Heart left ventricle (tissue), 16 donors: ENCODE data around the gene ARHGEF7. TPM values are rescaled to one million over a fixed set of nuclear protein-coding genes. Genes with fewer than 3 reads are reported as not detected.

Source experiments
- ATAC-seq, 4 donors: fragments of 200-7000 bp; cut with Tn5 transposase; one replicate each; pipeline ENCODE4 v1.9.1; 2020 to 2022; ENCODE audit warnings: moderate library complexity in 4 of 4, mild to moderate bottlenecking in 3 of 4, moderate number of reproducible peaks in 1 of 4
- DNase-seq, 5 donors: peaks; one replicate each; pipeline ENCODE4 v3.0.0-alpha.2; 2020
- H3K27ac ChIP-seq, 12 donors: fragments of 200-600 bp; sonication (generic) in 4 of 12; one replicate each; pipeline versions ENCODE4 v1.5.0 to v1.8.0; 2016 to 2022; ENCODE audit warnings: mild to moderate bottlenecking in 2 of 12
- H3K27me3 ChIP-seq, 9 donors: fragments of 200-600 bp; sonication (generic) in 2 of 9; one replicate each; pipeline versions ENCODE4 v1.5.1 to v1.8.0; 2016 to 2022; ENCODE audit warnings: mild to moderate bottlenecking in 3 of 9
- H3K36me3 ChIP-seq, 9 donors: fragments of 200-600 bp; sonication (generic) in 2 of 9; one replicate each; pipeline versions ENCODE4 v1.5.0 to v1.8.0; 2018 to 2022; ENCODE audit warnings: mild to moderate bottlenecking in 2 of 9
- H3K4me1 ChIP-seq, 12 donors: fragments of 200-600 bp; sonication (generic) in 4 of 12; one replicate each; pipeline versions ENCODE4 v1.5.0 to v1.8.0; 2016 to 2022; ENCODE audit warnings: mild to moderate bottlenecking in 3 of 12
- H3K4me3 ChIP-seq, 12 donors: fragments of 200-600 bp; sonication (generic) in 4 of 12; one replicate each; pipeline versions ENCODE4 v1.5.0 to v1.8.0; 2017 to 2022; ENCODE audit warnings: mild to moderate bottlenecking in 9 of 12, moderate library complexity in 4 of 12
- H3K9me3 ChIP-seq, 12 donors: fragments of 200-600 bp; sonication (generic) in 4 of 12; one replicate each; pipeline versions ENCODE4 v1.5.0 to v1.8.0; 2016 to 2022; ENCODE audit warnings: mild to moderate bottlenecking in 1 of 12
- CTCF ChIP-seq, 12 donors: fragments of 200-600 bp; sonication (generic) in 4 of 12; IDR thresholded peaks; one replicate each; pipeline versions ENCODE4 v1.5.0 to v1.8.0; 2018 to 2022; ENCODE audit warnings: antibody characterized with exemption in 12 of 12, mild to moderate bottlenecking in 5 of 12
- POLR2A ChIP-seq, 2 donors: fragments of 450-650 bp; IDR thresholded peaks; one replicate each; pipeline ENCODE4 v1.6.1; 2017; ENCODE audit warnings: antibody characterized with exemption in 2 of 2, mild to moderate bottlenecking in 2 of 2, moderate library complexity in 2 of 2
- WGBS, 4 donors: extraction: QIAGEN DNeasy Blood & Tissue Kit in 2 of 4; methylation state at CpG; one replicate each; pipeline versions ENCODE4 v1.1.5 to v1.1.7; 2013 to 2018; 5-methylcytosine and 5-hydroxymethylcytosine counted together
- intact Hi-C, 10 donors: fragments of 100-400 bp; cut with DNase I; formaldehyde crosslinking; loops; one replicate each; pipeline versions ENCODE4 v1.11.1 to v1.14.2; 2022
- polyA plus RNA-seq, 2 donors: library from polyadenylated mRNA; stranded (reverse); fragments of 200-250 nt; gene quantifications; one replicate each; pipeline ENCODE4 v1.2.3, GENCODE V29; 2013
- total RNA-seq, 9 donors: library from RNA; depleted of rRNA in 2 of 9; stranded (reverse); fragments of >200 nt in 2 of 9; fragmentation: NEBNext Ultra II Directional in 3 of 9; extraction: Animal tissue kit (Norgen Biotek cat#: 25700) in 3 of 9; gene quantifications; one replicate each; pipeline versions ENCODE4 v1.1.0 to v1.2.4, GENCODE V29; 2016 to 2023
- donor health status: ischemic (EF 13 %, LVEDD 7.1; RV severe dilation, severe dysfunction).
- donor health status: healthy with polysubstance abuse.
- donor health status: DM: no; HTN: yes; CAD: no.
- donor health status: DM: no; HTN: no; CAD: no.
- donor health status: ischemic (EF 25% LVEDD 6.9; RV normal size, moderate dysfunction).
- donor health status: ischemic (EF 25% LVEDD 5.7; RV mildly dilated, moderate dysfunction).
- donor health status: healthy.
- donor health status: DM: yes; HTN: yes; CAD: no.
- donor health status: ischemic (EF 35%, LVEDD 5.7; RV mildly dilated, moderate dysfunction).
- donor health status: nonischemic (EF 11% LVEDD 7.7; RV severe dilation, severe dysfunction).
- donor health status: DM: yes; HTN: yes; CAD: no.
- donor health status: PGD.
- donor health status: ischemic (EF 29% LVEDD 5.4; RV normal size, mild dysfunction).
- donor health status: nonischemic (EF 23%, LVEDD 6.1; RV moderate dilation, normal function).

The ARHGEF7 gene
- total and polyA plus RNA-seq, 11 donors = 16.6 to 60.9 (median 37.5) TPM

- H3K9me3 ChIP-seq = no peaks in the 10 kb centered on the region
- peaks cover 0 to 29% (median 11%) of the 10 kb centered on the region in 12 donors for H3K4me1 ChIP-seq
- no peak for ATAC-seq
- no peak for DNase-seq
- H3K36me3 ChIP-seq = no peaks in the 10 kb centered on the region
- no peak overlapping the region for H3K27ac ChIP-seq
- no peak for TF ChIP-seq POLR2A (IDR thresholded peaks at IDR 0.05)
- TF ChIP-seq CTCF (IDR thresholded peaks at IDR 0.05) = no peak
- intact Hi-C loops = loop anchor here in 1 of 10 donors (10.0 kb wide), 1 partner anchor 66 kb away; no protein-coding TSS in a partner anchor
- no peak overlapping the region for H3K4me3 ChIP-seq
- WGBS, 4 donors = 91 to 93% (median 91%) methylated on average over 6 of the region's 6 CpGs
- no peaks in the 10 kb centered on the region for H3K27me3 ChIP-seq
These were observed 25.5 kb downstream of the ARHGEF7 start for GRCh38 chr13:111140562-111141105.

GRCh38 chr13:111142472-111142871, 27.4 kb downstream of the ARHGEF7 start:
- whole genome bisulfite sequencing, 4 donors = 75 to 86% (median 78%) methylated on average over 1 of the region's 1 CpG
- no peak overlapping the region for H3K4me3 ChIP-seq
- DNase-seq (no peak), ATAC-seq (peak in 3 of 4 donors; percentile 80 to 86 (median 86))
- no peaks in the 10 kb centered on the region for H3K27me3 ChIP-seq
- H3K36me3 ChIP-seq = no peaks in the 10 kb centered on the region
- intact Hi-C loops = loop anchor here in 1 of 10 donors (10.0 kb wide), 1 partner anchor 68 kb away; no protein-coding TSS in a partner anchor
- H3K27ac ChIP-seq = peak overlapping the region in 6 of 12 donors; percentile 15 to 59 (median 33)
- peaks cover 0 to 32% (median 11%) of the 10 kb centered on the region in 12 donors for H3K4me1 ChIP-seq
- H3K9me3 ChIP-seq = no peaks in the 10 kb centered on the region
- TF ChIP-seq POLR2A (IDR thresholded peaks at IDR 0.05) (no peak), CTCF (IDR thresholded peaks at IDR 0.05) (no peak)

GRCh38 chr13:111143865-111144540, 28.9 kb downstream of the ARHGEF7 start:
- Histone ChIP-seq H3K27me3 (no peaks in the 10 kb centered on the region), H3K9me3 (no peaks in the 10 kb centered on the region), H3K4me3 (no peak overlapping the region), H3K4me1 (peaks cover 0 to 32% (median 11%) of the 10 kb centered on the region in 12 donors), H3K27ac (peak overlapping the region in 5 of 12 donors; percentile 2 to 54 (median 38)), H3K36me3 (no peaks in the 10 kb centered on the region)
- DNase-seq (no peak), ATAC-seq (no peak)
- WGBS, 4 donors = 58 to 67% (median 64%) methylated on average over 3 of the region's 3 CpGs
- no peak for TF ChIP-seq CTCF (IDR thresholded peaks at IDR 0.05)
- no peak for TF ChIP-seq POLR2A (IDR thresholded peaks at IDR 0.05)
- intact Hi-C loops = loop anchor here in 1 of 10 donors (10.0 kb wide), 1 partner anchor 69 kb away; no protein-coding TSS in a partner anchor

GRCh38 chr13:111145071-111145470, 30.0 kb downstream of the ARHGEF7 start:
- H3K27ac ChIP-seq = peak overlapping the region in 8 of 12 donors; percentile 8 to 54 (median 36)
- peaks cover 0 to 32% (median 11%) of the 10 kb centered on the region in 12 donors for H3K4me1 ChIP-seq
- H3K27me3 ChIP-seq = no peaks in the 10 kb centered on the region
- no peaks in the 10 kb centered on the region for H3K36me3 ChIP-seq
- intact Hi-C loops = loop anchor here in 1 of 10 donors (10.0 kb wide), 1 partner anchor 70 kb away; no protein-coding TSS in a partner anchor
- H3K4me3 ChIP-seq = no peak overlapping the region
- TF ChIP-seq CTCF (IDR thresholded peaks at IDR 0.05) (no peak), POLR2A (IDR thresholded peaks at IDR 0.05) (no peak)
- ATAC-seq = peak in 2 of 4 donors; percentile 25 to 65
- H3K9me3 ChIP-seq = no peaks in the 10 kb centered on the region
- no peak for DNase-seq
- 57 to 73% (median 69%) methylated on average over 7 of the region's 7 CpGs for WGBS, 4 donors
